Activated naive CD8-positive, alpha-beta T cell treated with anti-CD3 and anti-CD28 coated beads, Interleukin-2, amount 50 U/mL, for 16 hours (primary cell): ENCODE measurements around the gene DAPK1.

ENCODE experiments used
- DNase-seq: peaks from one replicate; pipeline ENCODE4 v3.0.0-alpha.2; 2020; ENCODE audit warnings: low read depth, low spot score

The DAPK1 gene

GRCh38 chr9:87497604-87498045, at the start of gene DAPK1:
Gene DAPK1, plus strand, starts transcription at chr9:87497867. Its CDS starts 1,211 bp downstream, at chr9:87499078.
- no peak for DNase-seq

GRCh38 chr9:87451149-87451548, 46.5 kb upstream of the DAPK1 start:
- DNase-seq: no peak

GRCh38 chr9:87455407-87455806, 42.3 kb upstream of the DAPK1 start:
- no peak for DNase-seq

GRCh38 chr9:87461256-87461655, 36.4 kb upstream of the DAPK1 start:
- DNase-seq: no peak

- no peak for DNase-seq
Observed at GRCh38 chr9:87464110-87464991, 33.3 kb upstream of the DAPK1 start.

- DNase-seq: no peak
Observed at GRCh38 chr9:87464992-87465378, 32.7 kb upstream of the DAPK1 start.

- DNase-seq: no peak
Observed at GRCh38 chr9:87465816-87466215, 31.9 kb upstream of the DAPK1 start.

GRCh38 chr9:87467187-87467586, 30.5 kb upstream of the DAPK1 start:
- DNase-seq: no peak

- no peak for DNase-seq
Observed at GRCh38 chr9:87469793-87470465, 27.7 kb upstream of the DAPK1 start.

GRCh38 chr9:87471746-87472145, 25.9 kb upstream of the DAPK1 start:
- DNase-seq: no peak

- DNase-seq: no peak
Observed at GRCh38 chr9:87475463-87475862, 22.2 kb upstream of the DAPK1 start.

GRCh38 chr9:87478226-87478992, 19.3 kb upstream of the DAPK1 start:
- no peak for DNase-seq

- no peak for DNase-seq
Observed at GRCh38 chr9:87479801-87480201, 17.9 kb upstream of the DAPK1 start.

- DNase-seq: no peak
Observed at GRCh38 chr9:87481890-87482855, 15.5 kb upstream of the DAPK1 start.

- DNase-seq: no peak
Observed at GRCh38 chr9:87490225-87490624, 7.4 kb upstream of the DAPK1 start.

GRCh38 chr9:87490907-87491306, 6.8 kb upstream of the DAPK1 start:
- no peak for DNase-seq

GRCh38 chr9:87491523-87491922, 6.1 kb upstream of the DAPK1 start:
- DNase-seq: no peak

- DNase-seq: no peak
Observed at GRCh38 chr9:87492642-87493041, 5.0 kb upstream of the DAPK1 start.

- no peak for DNase-seq
Observed at GRCh38 chr9:87494970-87495471, 2.6 kb upstream of the DAPK1 start.

GRCh38 chr9:87497080-87497603, 525 bp upstream of the DAPK1 start:
- DNase-seq: no peak
